ENCODE results near the gene ATF2. TPM values are rescaled to one million over a fixed set of nuclear protein-coding genes. Genes with fewer than 3 reads are reported as not detected.
A peak's percentile ranks its signal among the peaks of the same experiment; 100 is the strongest.

The ATF2 gene
- total and polyA plus RNA-seq, 10 donors, result 16.3 to 71.6 (median 59.5) TPM

GRCh38 chr2:175205523-175205922 is 37.5 kb upstream of the ATF2 start:
- no peaks in the 10 kb centered on the region for H3K9me3 ChIP-seq
- intact Hi-C loops (cut with DNase I; ENCODE audit: low total_unique reads), result no loop called here
- 73 to 98% (median 91%) methylated on average over 3 of the region's 3 CpGs for WGBS, 5 donors
- H3K4me3 ChIP-seq, result no peak overlapping the region
- DNase-seq, result no peak
- TF ChIP-seq POLR2A (IDR thresholded peaks at IDR 0.05) (no peak), CTCF (IDR thresholded peaks at IDR 0.05 in 8 of 11, conservative IDR thresholded peaks at IDR 0.05 in 3 of 11) (no peak), POLR2AphosphoS5 (IDR thresholded peaks at IDR 0.05) (no peak)
- peaks cover 0 to 25% (median 0%) of the 10 kb centered on the region in 7 donors for H3K27me3 ChIP-seq (replicated peaks in 1 of 7)
- H3K36me3 ChIP-seq, result no peaks in the 10 kb centered on the region
- H3K4me1 ChIP-seq, result peaks cover 0 to 6% (median under 1%) of the 10 kb centered on the region in 6 donors
- no peak overlapping the region for H3K27ac ChIP-seq

- Histone ChIP-seq H3K27me3 (replicated peaks in 1 of 7) (peaks cover 0 to 25% (median 0%) of the 10 kb centered on the region in 7 donors), H3K27ac (no peak overlapping the region), H3K4me1 (peaks cover 0 to 6% (median under 1%) of the 10 kb centered on the region in 6 donors), H3K36me3 (no peaks in the 10 kb centered on the region), H3K4me3 (no peak overlapping the region), H3K9me3 (peaks cover 0 to 9% (median 0%) of the 10 kb centered on the region in 8 donors)
- TF ChIP-seq CTCF (IDR thresholded peaks at IDR 0.05 in 8 of 11, conservative IDR thresholded peaks at IDR 0.05 in 3 of 11), result peak in 7 of 11 experiments; percentile 9 to 51 (median 39)
- TF ChIP-seq POLR2A (IDR thresholded peaks at IDR 0.05), result no peak
- DNase-seq, result peak; percentile 76
- 36 to 43% (median 39%) methylated on average over 12 of the region's 12 CpGs for WGBS, 5 donors
- intact Hi-C loops (cut with DNase I; ENCODE audit: low total_unique reads), result no loop called here
These were observed 35.9 kb upstream of the ATF2 start for GRCh38 chr2:175203621-175204496.

GRCh38 chr2:175195012-175195411 is 27.0 kb upstream of the ATF2 start:
- Histone ChIP-seq H3K9me3 (peaks cover 0 to 16% (median 2%) of the 10 kb centered on the region in 8 donors), H3K36me3 (no peaks in the 10 kb centered on the region), H3K4me3 (no peak overlapping the region), H3K4me1 (no peaks in the 10 kb centered on the region), H3K27ac (no peak overlapping the region), H3K27me3 (replicated peaks in 1 of 7) (peaks cover 0 to 7% (median 0%) of the 10 kb centered on the region in 7 donors)
- no peak for TF ChIP-seq CTCF (IDR thresholded peaks at IDR 0.05 in 8 of 11, conservative IDR thresholded peaks at IDR 0.05 in 3 of 11)
- no peak for TF ChIP-seq POLR2AphosphoS5 (IDR thresholded peaks at IDR 0.05)
- no peak for TF ChIP-seq POLR2A (IDR thresholded peaks at IDR 0.05)
- intact Hi-C loops (cut with DNase I; ENCODE audit: low total_unique reads), result no loop called here
- no peak for DNase-seq

GRCh38 chr2:175188761-175189160 is 20.8 kb upstream of the ATF2 start:
- Histone ChIP-seq H3K27me3 (replicated peaks in 1 of 7) (no peaks in the 10 kb centered on the region), H3K9me3 (peaks cover 0 to 11% (median 2%) of the 10 kb centered on the region in 8 donors), H3K36me3 (no peaks in the 10 kb centered on the region), H3K4me3 (no peak overlapping the region), H3K4me1 (no peaks in the 10 kb centered on the region), H3K27ac (no peak overlapping the region)
- intact Hi-C loops (cut with DNase I; ENCODE audit: low total_unique reads), result no loop called here
- DNase-seq, result no peak
- TF ChIP-seq CTCF (IDR thresholded peaks at IDR 0.05 in 8 of 11, conservative IDR thresholded peaks at IDR 0.05 in 3 of 11) (no peak), POLR2AphosphoS5 (IDR thresholded peaks at IDR 0.05) (no peak), POLR2A (IDR thresholded peaks at IDR 0.05) (no peak)
- WGBS, 5 donors, result 23 to 33% (median 29%) methylated on average over 1 of the region's 1 CpG

Data from spleen (tissue), 11 donors.